ENCODE data around the gene UBE2K. TPM values are rescaled to one million over a fixed set of nuclear protein-coding genes. Genes with fewer than 3 reads are reported as not detected.
A peak's percentile ranks its signal among the peaks of the same experiment; 100 is the strongest.

The UBE2K gene
- total RNA-seq, 1 experiment from 2014 or later: 38.9 TPM

- peaks cover 6% of the 10 kb centered on the region; the same call in 1 of the 2 replicates for H3K36me3 ChIP-seq (ENCODE audit: low read depth, low read length)
- no peak for TF ChIP-seq CTCF (conservative IDR thresholded peaks at IDR 0.05; ENCODE audit: low read depth, low read length)
- no peak for TF ChIP-seq EZH2 (IDR thresholded peaks at IDR 0.05; ENCODE audit: low read length, unreplicated experiment)
- no peak for TF ChIP-seq EZH2phosphoT487 (IDR thresholded peaks at IDR 0.05; ENCODE audit: borderline replicate concordance, low read length)
- BruUV-seq (replicated peaks): no TSS peak
- peak overlapping the region; percentile 98 for H3K9ac ChIP-seq (ENCODE audit: low read length)
- H3F3A ChIP-seq (ENCODE audit: low read length, unreplicated experiment): no peaks in the 10 kb centered on the region
- H4K20me1 ChIP-seq (ENCODE audit: low read length): peaks cover 31% of the 10 kb centered on the region
- H3K9me3 ChIP-seq (ENCODE audit: low read length): no peaks in the 10 kb centered on the region
- peak overlapping the region; percentile 94 for H3K4me2 ChIP-seq (ENCODE audit: low read length)
- ChIA-PET POLR2A (ENCODE audit: unreplicated experiment) (interaction anchor here (0.6 kb wide), 1 partner anchor 60 kb away, joined by 4 read pairs; no protein-coding TSS in a partner anchor), CTCF (no interaction called here)
- H3K79me2 ChIP-seq (ENCODE audit: low read length): peaks cover 70% of the 10 kb centered on the region
- peak overlapping the region; percentile 99 for H3K4me3 ChIP-seq (ENCODE audit: low read length)
- DNase-seq (peak; percentile 34), ATAC-seq (no peak)
- no peaks in the 10 kb centered on the region for H3K9me2 ChIP-seq (replicated peaks; ENCODE audit: low read length)
- intact Hi-C loops (cut with micrococcal nuclease): loop anchor here (5.0 to 10.0 kb wide), 3 partner anchors 125 to 357 kb away; partner anchors contain the start of genes N4BP2 and PDS5A
- no peak overlapping the region for H3K27ac ChIP-seq (ENCODE audit: low read length)
- H3K27me3 ChIP-seq (ENCODE audit: low read length): no peaks in the 10 kb centered on the region
- H2AFZ ChIP-seq (ENCODE audit: low read length): no peak overlapping the region
- H3K4me1 ChIP-seq (ENCODE audit: insufficient read depth, low read length): peaks cover 13% of the 10 kb centered on the region
Measured at GRCh38 chr4:39699687-39700409, 1.9 kb downstream of the UBE2K start.

GRCh38 chr4:39700554-39700953 lies 2.6 kb downstream of the UBE2K start:
- no TSS peak for BruUV-seq (replicated peaks)
- CTCF ChIA-PET: no interaction called here

More at GRCh38 chr4:39700554-39700953, 2.6 kb downstream of the UBE2K start:
- H3K9ac ChIP-seq (ENCODE audit: low read length): peak overlapping the region; percentile 98; the same call in 1 of the 2 replicates
- peaks cover 77% of the 10 kb centered on the region for H3K79me2 ChIP-seq (ENCODE audit: low read length)
- H3K4me2 ChIP-seq (ENCODE audit: low read length): peak overlapping the region; percentile 94
- peaks cover 13% of the 10 kb centered on the region for H3K4me1 ChIP-seq (ENCODE audit: insufficient read depth, low read length)
- H4K20me1 ChIP-seq (ENCODE audit: low read length): peaks cover 31% of the 10 kb centered on the region
- POLR2A ChIA-PET (ENCODE audit: unreplicated experiment): interaction anchor here (0.6 kb wide), 1 partner anchor 61 kb away, joined by 4 read pairs; no protein-coding TSS in a partner anchor
- no peaks in the 10 kb centered on the region for H3K9me2 ChIP-seq (replicated peaks; ENCODE audit: low read length)
- H3K36me3 ChIP-seq (ENCODE audit: low read depth, low read length): peaks cover 6% of the 10 kb centered on the region; the same call in 1 of the 2 replicates
- H3K4me3 ChIP-seq (ENCODE audit: low read length): peak overlapping the region; percentile 99
- H2AFZ ChIP-seq (ENCODE audit: low read length): no peak overlapping the region
- no peaks in the 10 kb centered on the region for H3F3A ChIP-seq (ENCODE audit: low read length, unreplicated experiment)
- no peak for ATAC-seq
- no peaks in the 10 kb centered on the region for H3K9me3 ChIP-seq (ENCODE audit: low read length)
- DNase-seq: no peak
- no peaks in the 10 kb centered on the region for H3K27me3 ChIP-seq (ENCODE audit: low read length)
- intact Hi-C loops (cut with micrococcal nuclease): loop anchor here (5.0 kb wide), 1 partner anchor 357 kb away; the partner anchor contains the start of gene N4BP2
- no peak overlapping the region for H3K27ac ChIP-seq (ENCODE audit: low read length)
- TF ChIP-seq EZH2phosphoT487 (IDR thresholded peaks at IDR 0.05; ENCODE audit: borderline replicate concordance, low read length): no peak
- no peak for TF ChIP-seq CTCF (conservative IDR thresholded peaks at IDR 0.05; ENCODE audit: low read depth, low read length)
- no peak for TF ChIP-seq EZH2 (IDR thresholded peaks at IDR 0.05; ENCODE audit: low read length, unreplicated experiment)

Data from PC-3 (cell line).